Activated naive CD4-positive, alpha-beta T cell treated with anti-CD3 and anti-CD28 coated beads, Interleukin-2, amount 50 U/mL, for 72 hours (primary cell): Measurements from ENCODE around the gene DNAJC27. TPM values are rescaled to one million over a fixed set of nuclear protein-coding genes. Genes with fewer than 3 reads are reported as not detected.
"Not testable (repeated sequence)": the region's sequence is repeated elsewhere in the genome, so short reads cannot be mapped to it uniquely, and the experiment has no call there.

Experiments
- ATAC-seq, 2 donors: fragments of 150-1000 bp; cut with Tn5 transposase; 2 replicates each; pipeline ENCODE4 v1.10.0; 2021; ENCODE audit warnings: mild to moderate bottlenecking in 2 of 2, moderate library complexity in 2 of 2
- DNase-seq, 2 donors: peaks; one replicate each; pipeline ENCODE4 v3.0.0; 2021 to 2022; ENCODE audit warnings: low spot score in 2 of 2
- H3K27ac Mint-ChIP-seq, 2 donors: one replicate each; pipeline ENCODE4 v1.8.0; 2022; ENCODE audit warnings: mild to moderate bottlenecking in 2 of 2, mixed read lengths in 2 of 2
- H3K36me3 Mint-ChIP-seq, 2 donors: one replicate each; pipeline ENCODE4 v1.8.0; 2022; ENCODE audit warnings: mixed read lengths in 2 of 2
- H3K9me3 Mint-ChIP-seq, 2 donors: one replicate each; pipeline ENCODE4 v1.8.0; 2022; ENCODE audit warnings: mixed read lengths in 2 of 2
- total RNA-seq, 2 donors: library from RNA; stranded (reverse); gene quantifications; one replicate each; pipeline ENCODE4 v1.2.3, GENCODE V29; 2022

The DNAJC27 gene
- total RNA-seq, result 1 to 10 TPM; 6.8 to 7.3 TPM

DNA sequence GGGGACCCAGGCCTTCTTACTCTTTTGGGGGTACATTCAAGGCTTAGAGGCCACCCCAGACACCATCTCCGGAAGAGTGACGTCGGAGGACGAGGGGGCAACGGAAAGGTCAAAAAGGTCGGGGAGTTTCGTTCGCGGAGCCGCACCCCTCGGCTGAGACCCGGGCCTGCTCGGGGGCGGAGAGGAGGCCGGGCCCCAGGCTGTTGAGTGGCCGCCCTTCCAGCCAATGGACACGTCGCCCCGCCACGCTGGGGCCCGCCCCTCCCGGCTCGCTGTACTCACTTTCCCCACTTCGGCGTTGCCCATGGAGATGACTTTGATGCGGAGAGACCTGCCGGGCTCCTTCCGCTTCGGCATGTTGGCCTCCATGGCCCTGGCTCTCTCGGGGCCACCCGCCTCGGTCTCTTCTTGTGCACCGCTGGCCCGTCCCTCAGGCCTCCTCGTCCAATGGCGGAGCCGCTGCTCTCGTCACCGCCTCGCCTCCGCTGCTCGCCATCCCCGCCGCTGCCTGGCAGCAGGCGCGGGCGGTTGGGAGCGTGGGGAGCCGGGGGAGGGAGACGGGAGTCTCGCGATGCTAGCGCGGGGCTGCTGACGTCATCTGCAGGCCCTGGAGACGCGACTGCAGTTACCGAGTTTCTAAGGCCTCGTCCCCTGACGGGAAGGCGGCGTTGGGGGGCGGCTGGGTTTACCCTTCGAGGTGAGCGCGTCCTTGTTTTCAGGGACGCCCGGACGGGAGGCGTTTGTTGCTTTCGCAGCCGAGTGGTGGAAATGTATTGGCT, at the start of gene DNAJC27:
DNAJC27 (minus strand) TSS at position 420 of the 779 bp plus-strand sequence; CDS start at position 369, 51 bp downstream.
- H3K27ac Mint-ChIP-seq, result peak within 1 kb of the TSS; percentile 100
- H3K36me3 Mint-ChIP-seq, result peaks cover 19 to 20% of the 10 kb centered on the region in 2 donors
- ATAC-seq (peak; percentile 91), DNase-seq (peak; percentile 97 to 99)
- H3K9me3 Mint-ChIP-seq, result no peaks in the 10 kb centered on the region

DNA sequence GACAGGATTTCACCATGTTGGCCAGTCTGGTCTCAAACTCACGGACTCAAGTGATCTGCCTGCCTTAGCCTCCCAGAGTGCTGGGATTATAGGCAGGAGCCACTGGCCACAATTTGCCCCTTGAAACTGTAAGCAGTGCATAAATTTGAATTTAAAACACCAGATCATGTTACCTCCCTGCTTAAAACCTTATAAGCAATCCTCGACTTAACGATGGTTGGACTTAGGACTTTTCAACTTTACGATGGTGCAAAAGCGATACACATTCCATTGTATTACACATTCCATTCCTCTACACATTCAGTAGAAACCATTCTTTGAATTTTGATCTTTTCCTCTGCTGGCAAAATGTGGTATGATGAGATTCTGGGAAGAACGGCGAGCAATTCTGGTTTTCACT, 46.9 kb upstream of the DNAJC27 start:
- ATAC-seq (no peak), DNase-seq (no peak)
- no peak overlapping the region for H3K27ac Mint-ChIP-seq
- H3K9me3 Mint-ChIP-seq, result no peaks in the 10 kb centered on the region
- H3K36me3 Mint-ChIP-seq, result no peaks in the 10 kb centered on the region

GRCh38 chr2:25014631-25015030, 42.9 kb upstream of the DNAJC27 start:
- no peak overlapping the region for H3K27ac Mint-ChIP-seq

DNA sequence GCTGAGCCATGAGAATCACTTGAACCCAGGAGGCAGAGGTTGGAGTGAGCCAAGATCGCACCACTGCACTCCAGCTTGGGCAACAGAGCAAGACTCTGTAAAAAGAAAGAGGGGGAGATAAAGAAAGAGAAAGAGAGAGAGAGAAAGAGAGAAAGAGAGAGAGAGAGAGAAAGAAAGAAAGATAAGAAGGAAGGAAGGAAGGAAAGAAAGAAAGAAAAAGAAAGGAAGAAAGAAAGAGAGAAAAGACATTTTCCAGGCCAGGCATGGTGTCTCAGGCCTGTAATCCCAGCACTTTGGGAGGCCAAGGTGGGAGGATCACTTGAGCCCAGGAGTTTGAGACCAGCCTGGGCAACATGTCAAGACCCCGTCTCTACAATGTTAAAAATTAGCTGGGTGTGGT, 39.6 kb upstream of the DNAJC27 start:
- peak overlapping the region; percentile 8 to 72 for H3K27ac Mint-ChIP-seq
- not testable (repeated sequence) for ATAC-seq, H3K9me3 Mint-ChIP-seq, H3K36me3 Mint-ChIP-seq, DNase-seq

More at GRCh38 chr2:25014631-25015030, 42.9 kb upstream of the DNAJC27 start:
- no peak for DNase-seq
- ATAC-seq, result no peak
- Mint-ChIP-seq H3K9me3 (no peaks in the 10 kb centered on the region), H3K36me3 (no peaks in the 10 kb centered on the region)

- Mint-ChIP-seq H3K9me3 (no peaks in the 10 kb centered on the region), H3K27ac (no peak overlapping the region), H3K36me3 (no peaks in the 10 kb centered on the region)
- ATAC-seq (no peak), DNase-seq (no peak)
These were observed 38.2 kb upstream of the DNAJC27 start for GRCh38 chr2:25009954-25010353.

DNA sequence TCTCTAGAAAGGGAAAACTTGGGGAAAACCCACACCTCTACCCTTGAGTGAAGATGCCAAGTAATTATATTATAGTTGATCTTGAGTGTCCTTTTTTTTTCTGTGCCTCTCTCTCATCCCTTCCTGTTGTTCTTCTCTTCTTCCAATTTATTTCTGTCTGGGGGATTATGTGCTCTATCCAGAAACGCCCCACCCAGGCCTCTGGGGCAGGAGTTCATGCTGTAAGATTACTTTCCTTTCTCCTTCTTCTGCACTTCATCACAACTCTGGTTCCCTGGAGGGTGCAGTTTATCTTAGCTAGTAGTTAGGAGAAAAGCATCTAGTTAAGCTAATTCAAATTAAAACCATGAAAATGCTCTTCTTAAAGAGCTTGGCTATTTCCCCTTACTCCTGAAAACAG, 30.3 kb upstream of the DNAJC27 start:
- H3K9me3 Mint-ChIP-seq, result no peaks in the 10 kb centered on the region
- no peak for DNase-seq
- no peak for ATAC-seq

DNA sequence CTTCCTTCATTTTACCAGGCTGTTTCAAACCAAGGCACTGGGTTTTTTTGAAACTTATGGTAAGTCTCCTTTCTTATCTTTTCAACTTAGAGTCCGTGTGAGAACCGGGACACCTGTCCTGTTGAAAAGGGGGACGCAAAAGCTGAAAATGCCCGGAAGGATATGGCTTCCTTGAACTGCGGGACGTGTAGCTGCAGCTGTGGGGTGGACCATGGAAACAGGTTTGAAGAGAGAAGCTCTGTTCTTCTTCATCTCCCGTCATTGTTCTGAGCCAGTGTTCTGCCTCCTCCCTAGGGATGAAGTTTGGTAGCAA, 29.5 kb upstream of the DNAJC27 start:
- Mint-ChIP-seq H3K27ac (no peak overlapping the region), H3K9me3 (no peaks in the 10 kb centered on the region), H3K36me3 (no peaks in the 10 kb centered on the region)
- no peak for ATAC-seq
- DNase-seq, result no peak

More for the DNA sequence above, 30.3 kb upstream of the DNAJC27 start:
- H3K36me3 Mint-ChIP-seq, result no peaks in the 10 kb centered on the region
- H3K27ac Mint-ChIP-seq, result no peak overlapping the region

- DNase-seq (no peak), ATAC-seq (no peak)
- Mint-ChIP-seq H3K36me3 (no peaks in the 10 kb centered on the region), H3K9me3 (no peaks in the 10 kb centered on the region), H3K27ac (no peak overlapping the region)
These were observed 29.0 kb upstream of the DNAJC27 start for GRCh38 chr2:25000503-25001324.

- H3K36me3 Mint-ChIP-seq, result no peaks in the 10 kb centered on the region
- ATAC-seq (no peak), DNase-seq (no peak)
- no peaks in the 10 kb centered on the region for H3K9me3 Mint-ChIP-seq
- H3K27ac Mint-ChIP-seq, result no peak overlapping the region
These were observed 28.3 kb upstream of the DNAJC27 start for GRCh38 chr2:25000036-25000435.

DNA sequence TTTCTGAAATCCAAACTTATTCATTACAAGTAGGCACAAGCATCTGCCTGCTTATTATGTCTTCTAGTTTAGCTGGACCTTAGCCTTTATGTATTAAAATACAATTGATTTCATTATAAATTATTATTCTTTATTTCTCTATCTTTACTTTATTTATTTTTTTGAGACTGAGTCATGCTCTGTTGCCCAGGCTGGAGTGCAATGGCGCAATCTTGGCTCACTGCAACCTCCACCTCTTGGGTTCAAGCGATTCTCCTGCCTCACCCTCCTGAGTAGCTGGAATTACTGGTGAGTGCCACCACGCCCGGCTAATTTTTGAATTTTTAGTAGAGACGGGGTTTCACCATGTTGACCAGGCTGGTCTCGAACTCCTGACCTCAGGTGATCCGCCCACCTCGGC, 27.3 kb upstream of the DNAJC27 start:
- H3K27ac Mint-ChIP-seq, ATAC-seq, H3K9me3 Mint-ChIP-seq, DNase-seq, H3K36me3 Mint-ChIP-seq: not testable (repeated sequence)

DNA sequence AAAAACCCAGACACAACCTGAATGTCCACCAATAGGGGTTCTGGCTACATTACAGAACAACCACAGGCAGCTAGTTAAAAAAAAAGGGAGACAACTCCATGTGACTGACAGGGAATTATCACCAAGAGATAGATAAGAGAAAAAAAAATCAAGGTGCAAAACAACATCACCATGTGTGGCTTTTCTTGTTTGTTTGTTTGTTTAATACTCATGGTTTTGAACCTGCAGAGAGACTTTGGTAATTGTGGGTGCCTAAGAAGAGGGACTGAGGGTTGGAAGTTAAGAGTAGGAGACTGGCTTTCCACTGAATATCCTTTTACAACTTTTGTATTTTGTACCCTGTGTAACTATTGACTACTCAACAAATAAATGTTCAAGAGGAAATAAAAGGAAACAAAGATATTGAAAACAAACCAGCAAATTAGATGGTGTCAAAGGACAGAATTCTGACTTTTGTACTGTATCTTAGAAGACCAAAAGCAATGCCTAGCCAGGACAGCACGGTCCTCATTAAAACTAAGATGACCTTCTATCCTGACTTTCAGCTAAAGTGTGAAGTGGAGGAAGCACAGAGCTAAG, 22.5 kb upstream of the DNAJC27 start:
- ATAC-seq (no peak), DNase-seq (no peak)
- Mint-ChIP-seq H3K9me3 (no peaks in the 10 kb centered on the region), H3K36me3 (peaks cover 0 to 4% of the 10 kb centered on the region in 2 donors), H3K27ac (no peak overlapping the region)

DNA sequence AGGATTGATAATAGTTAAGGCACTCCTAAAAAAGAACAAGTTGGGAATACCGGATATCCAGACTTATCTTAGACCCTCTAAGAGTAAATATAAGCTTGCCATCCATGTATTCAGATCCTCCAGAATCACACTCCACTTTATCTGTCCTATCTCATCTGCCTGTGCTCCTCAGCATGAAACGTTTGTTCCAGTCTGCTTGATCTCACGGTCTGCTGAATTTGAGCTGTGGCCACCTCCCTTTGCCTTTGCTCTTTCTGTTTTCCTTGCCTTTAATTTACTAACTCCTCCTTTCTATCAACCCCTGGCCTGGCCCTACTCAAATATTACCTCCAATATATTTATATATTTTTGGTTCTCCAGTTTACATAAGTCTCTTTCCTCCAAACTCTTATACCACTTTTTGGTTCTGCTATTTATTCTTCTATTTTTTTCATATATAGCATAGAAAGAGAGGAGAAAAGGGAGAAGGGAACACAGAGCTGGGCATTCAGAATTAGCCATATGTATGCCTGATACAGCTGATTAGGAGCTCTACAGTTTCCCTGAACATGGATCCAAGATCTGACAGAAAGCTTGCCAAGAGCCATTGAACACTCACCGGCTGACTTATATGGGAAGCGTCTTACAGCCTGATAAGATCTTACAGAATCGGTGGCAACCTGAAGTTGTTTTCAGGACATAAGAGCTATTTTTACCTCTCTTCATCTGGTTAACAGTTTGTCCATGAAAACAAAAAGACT, 21.8 kb upstream of the DNAJC27 start:
- no peak for ATAC-seq
- H3K36me3 Mint-ChIP-seq, result peaks cover 0 to 4% of the 10 kb centered on the region in 2 donors
- H3K9me3 Mint-ChIP-seq, result no peaks in the 10 kb centered on the region
- DNase-seq, result no peak
- H3K27ac Mint-ChIP-seq, result no peak overlapping the region

DNA sequence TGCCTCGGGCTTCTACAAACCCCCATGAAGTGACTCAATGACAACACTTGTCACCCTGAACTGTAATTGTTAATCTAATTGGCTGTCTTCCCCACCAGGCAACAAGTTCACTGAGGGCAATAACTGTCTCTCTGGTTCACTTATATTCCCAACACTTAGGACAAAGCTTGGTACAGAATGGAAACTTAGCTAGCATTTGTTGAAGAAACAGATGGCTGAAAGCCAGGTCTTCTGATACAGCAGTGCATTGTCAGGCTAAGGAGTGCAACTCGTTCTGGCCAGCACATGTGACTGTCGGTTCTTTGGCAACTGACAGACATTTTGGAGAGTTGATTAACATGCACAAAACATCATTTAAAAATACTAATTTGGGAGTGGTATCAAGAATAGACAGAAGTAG, 14.6 kb upstream of the DNAJC27 start:
- Mint-ChIP-seq H3K9me3 (no peaks in the 10 kb centered on the region), H3K36me3 (no peaks in the 10 kb centered on the region), H3K27ac (no peak overlapping the region)
- DNase-seq, result no peak
- ATAC-seq, result no peak

DNA sequence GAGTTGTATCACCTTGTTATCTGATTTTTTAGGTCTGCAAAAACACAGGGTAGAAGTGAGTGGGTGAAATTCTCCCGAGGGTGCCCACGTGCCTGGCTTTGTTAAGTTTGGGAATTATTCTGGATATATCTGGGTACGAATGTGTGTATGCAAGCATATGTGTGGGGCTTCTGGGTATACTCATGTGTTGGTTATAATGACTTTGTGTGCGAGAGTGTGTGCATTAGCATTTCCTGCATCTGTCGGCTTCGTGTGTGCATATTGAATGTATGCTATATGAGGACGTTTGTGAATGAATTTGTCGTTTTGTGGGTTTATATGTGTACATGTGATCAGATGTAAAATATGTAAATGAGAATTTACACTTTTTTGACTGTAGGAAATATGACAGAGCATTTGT, 13.8 kb upstream of the DNAJC27 start:
- Mint-ChIP-seq H3K27ac (no peak overlapping the region), H3K9me3 (no peaks in the 10 kb centered on the region), H3K36me3 (no peaks in the 10 kb centered on the region)
- no peak for ATAC-seq
- DNase-seq, result no peak

DNA sequence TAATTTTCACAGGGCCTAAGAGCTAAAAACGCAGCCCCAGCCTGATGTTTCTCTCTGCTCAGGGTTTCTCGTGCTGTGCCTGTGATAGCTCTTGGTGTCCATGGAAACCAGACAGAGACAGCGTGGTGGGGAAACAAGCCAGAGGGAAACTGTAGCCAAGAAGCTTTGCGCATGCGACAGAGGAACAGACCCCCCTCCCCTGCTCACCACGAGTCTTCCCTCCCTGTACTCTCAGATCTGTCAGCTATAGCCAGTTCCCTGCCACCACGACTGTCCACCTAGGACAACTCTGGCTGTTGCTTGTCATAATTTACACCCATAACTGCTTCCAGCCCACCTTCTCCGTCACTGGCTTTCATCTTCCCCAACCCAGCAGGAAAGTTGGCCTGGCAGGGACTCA, 13.2 kb upstream of the DNAJC27 start:
- ATAC-seq, result no peak
- DNase-seq, result no peak
- Mint-ChIP-seq H3K36me3 (no peaks in the 10 kb centered on the region), H3K9me3 (no peaks in the 10 kb centered on the region), H3K27ac (no peak overlapping the region)

DNA sequence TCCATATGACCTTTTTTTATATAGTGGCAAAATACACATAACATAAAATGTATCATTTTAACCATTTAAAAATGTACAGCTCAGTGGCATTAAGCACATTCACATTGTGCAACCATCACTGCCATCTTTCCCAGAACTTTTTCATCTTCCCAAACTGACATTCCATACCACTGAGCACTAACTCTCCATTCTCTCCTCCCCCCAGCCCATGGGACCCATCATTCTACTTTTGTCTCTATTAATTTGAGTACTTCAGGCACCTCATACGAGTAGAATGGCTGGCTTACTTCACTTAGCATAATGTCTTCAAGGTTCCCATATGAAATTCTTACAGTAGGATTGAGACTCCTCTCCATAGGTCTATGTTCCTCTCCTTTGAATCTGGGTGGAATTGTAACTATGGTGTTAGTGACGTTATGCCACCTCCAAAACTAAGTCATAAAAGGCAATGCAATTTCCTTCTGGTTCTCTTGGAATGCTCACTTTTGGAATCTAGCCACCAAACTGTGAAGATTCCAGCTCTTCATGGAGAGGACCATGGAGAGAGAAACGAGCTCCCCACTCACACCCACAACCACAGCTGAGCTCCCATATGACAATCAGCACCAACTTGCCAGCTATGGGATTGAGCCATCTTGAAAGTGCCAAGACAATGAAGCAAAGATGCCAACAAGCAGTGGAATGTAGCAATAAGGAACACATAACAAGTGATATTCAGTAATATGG, 9.8 kb upstream of the DNAJC27 start:
- Mint-ChIP-seq H3K9me3 (no peaks in the 10 kb centered on the region), H3K27ac (no peak overlapping the region), H3K36me3 (no peaks in the 10 kb centered on the region)
- DNase-seq, result no peak
- ATAC-seq, result no peak
